A673 (cell line): Measurements from ENCODE around the gene SSTR4.

ENCODE experiments used
- CTCF ChIP-seq: fragments of 300-800, 200-600 bp; sonication (generic); conservative IDR thresholded peaks from 2 replicates; pipeline ENCODE4 v1.5.1; 2017; ENCODE audit warnings: low read depth, mild to moderate bottlenecking, antibody characterized with exemption, low read length, moderate library complexity, mixed read lengths
- EZH2 ChIP-seq: fragments of 200-600 bp; sonication (generic); IDR thresholded peaks from 2 replicates; pipeline ENCODE4 v1.6.1; 2017; ENCODE audit warnings: borderline replicate concordance, low read depth, mild to moderate bottlenecking, mixed read lengths, antibody characterized with exemption, low read length; ENCODE audit not compliant: poor library complexity, severe bottlenecking

DNA sequence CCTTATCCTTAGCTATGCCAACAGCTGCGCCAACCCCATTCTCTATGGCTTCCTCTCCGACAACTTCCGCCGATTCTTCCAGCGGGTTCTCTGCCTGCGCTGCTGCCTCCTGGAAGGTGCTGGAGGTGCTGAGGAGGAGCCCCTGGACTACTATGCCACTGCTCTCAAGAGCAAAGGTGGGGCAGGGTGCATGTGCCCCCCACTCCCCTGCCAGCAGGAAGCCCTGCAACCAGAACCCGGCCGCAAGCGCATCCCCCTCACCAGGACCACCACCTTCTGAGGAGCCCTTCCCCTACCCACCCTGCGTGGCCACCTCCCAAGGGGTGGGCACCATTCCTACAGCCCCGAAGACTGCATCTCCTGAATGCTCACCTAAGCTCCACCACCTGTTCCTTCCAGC is 1.3 kb downstream of the SSTR4 start:
- TF ChIP-seq CTCF (no peak), EZH2 (no peak)
